ENCODE measurements around the gene SOBP. TPM values are rescaled to one million over a fixed set of nuclear protein-coding genes. Genes with fewer than 3 reads are reported as not detected.

The SOBP gene
- total RNA-seq, 2 experiments from 2014 or later = 0.70 to 2.0 TPM

DNA sequence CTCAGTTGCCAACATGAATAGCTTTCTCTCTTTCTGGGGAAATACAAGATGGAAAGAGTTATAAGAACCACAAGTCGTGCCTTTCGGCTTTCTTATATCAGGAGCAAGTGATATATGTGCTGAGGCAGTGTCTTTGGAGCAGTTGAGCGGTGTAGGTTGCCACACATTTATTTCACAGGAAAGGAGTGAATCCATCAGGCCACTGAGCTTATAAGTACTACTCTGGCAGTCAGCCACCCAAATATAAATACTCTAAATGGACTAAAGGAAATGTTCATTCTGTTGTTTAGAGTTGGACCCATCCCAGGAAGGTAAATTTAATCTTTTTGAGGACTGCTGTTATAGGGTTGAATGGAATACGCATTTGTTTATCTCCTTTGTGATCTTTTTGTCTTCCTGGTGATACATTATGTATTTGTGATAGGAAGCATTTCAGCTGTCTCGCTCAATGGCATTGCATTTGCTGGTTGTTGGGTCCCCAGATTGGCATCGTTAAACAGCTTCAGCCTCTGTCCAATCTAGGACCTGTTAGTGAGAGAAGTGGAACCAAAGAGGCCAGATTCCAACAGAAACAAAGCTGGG lies 139.7 kb downstream of the SOBP start:
- CTCF ChIA-PET = interaction anchor here (0.7 to 2.8 kb wide), 3 partner anchors 10 to 1458 kb away, joined by 3 to 10 read pairs (median 3); no protein-coding TSS in a partner anchor
- ATAC-seq = no peak
- Mint-ChIP-seq H3K4me1 (peaks cover 18% of the 10 kb centered on the region), H3K9me3 (ENCODE audit: low read depth) (no peaks in the 10 kb centered on the region), H3K36me3 (peaks cover 3% of the 10 kb centered on the region), H3K4me3 (no peak overlapping the region), H3K27ac (no peak overlapping the region), H3K27me3 (peaks cover 39% of the 10 kb centered on the region)
- DNase-seq = no peak

GRCh38 chr6:107630348-107630977 lies 140.5 kb downstream of the SOBP start:
- no peaks in the 10 kb centered on the region for H3K9me3 Mint-ChIP-seq (ENCODE audit: low read depth)
- H3K4me3 Mint-ChIP-seq = no peak overlapping the region
- ATAC-seq (no peak), DNase-seq (no peak)
- H3K36me3 Mint-ChIP-seq = peaks cover 3% of the 10 kb centered on the region
- peaks cover 44% of the 10 kb centered on the region for H3K27me3 Mint-ChIP-seq
- peaks cover 14% of the 10 kb centered on the region for H3K4me1 Mint-ChIP-seq
- CTCF ChIA-PET = no interaction called here
- no peak overlapping the region for H3K27ac Mint-ChIP-seq

DNA sequence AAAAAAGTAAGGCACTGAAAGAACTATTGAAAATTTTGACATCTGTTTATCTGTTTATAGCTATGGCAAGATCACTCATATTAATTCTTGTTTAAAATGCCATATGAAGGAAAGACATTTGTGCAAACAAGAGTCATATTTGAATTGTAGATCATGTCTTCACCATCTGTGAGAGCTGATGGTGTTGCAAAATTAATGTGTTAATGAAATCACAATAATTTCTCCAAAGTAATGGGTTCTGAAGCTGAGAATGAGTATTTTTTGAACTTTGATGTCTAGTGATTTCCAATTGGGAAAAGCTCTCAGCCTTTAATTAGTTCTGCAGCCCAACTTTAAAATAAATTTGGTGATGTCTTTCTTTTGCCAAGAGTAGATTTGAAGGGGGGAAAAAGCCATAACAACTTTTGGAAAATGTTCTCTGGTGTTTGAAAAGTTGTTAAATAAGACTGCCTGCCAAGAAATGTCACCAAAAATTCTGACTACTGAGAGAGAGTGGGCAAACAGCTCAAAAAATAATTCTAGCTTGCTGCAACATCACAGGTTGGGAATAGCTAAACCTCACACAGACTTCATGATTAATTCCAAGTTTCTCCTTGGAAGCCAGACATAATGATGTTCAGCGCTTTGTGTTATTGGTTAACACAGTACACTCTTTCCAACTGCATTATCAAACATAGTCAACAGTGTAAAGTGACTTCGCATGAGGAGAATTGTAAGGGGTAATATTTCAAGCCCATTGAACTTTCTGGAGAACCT lies 142.6 kb downstream of the SOBP start:
- Mint-ChIP-seq H3K4me1 (peaks cover 20% of the 10 kb centered on the region), H3K4me3 (no peak overlapping the region), H3K27ac (no peak overlapping the region), H3K27me3 (peaks cover 64% of the 10 kb centered on the region), H3K36me3 (peaks cover 2% of the 10 kb centered on the region), H3K9me3 (ENCODE audit: low read depth) (no peaks in the 10 kb centered on the region)
- ATAC-seq (no peak), DNase-seq (no peak)
- CTCF ChIA-PET = interaction anchor here (1.0 to 1.6 kb wide), 2 partner anchors 18 to 19 kb away, joined by 3 to 4 read pairs; no protein-coding TSS in a partner anchor

DNA sequence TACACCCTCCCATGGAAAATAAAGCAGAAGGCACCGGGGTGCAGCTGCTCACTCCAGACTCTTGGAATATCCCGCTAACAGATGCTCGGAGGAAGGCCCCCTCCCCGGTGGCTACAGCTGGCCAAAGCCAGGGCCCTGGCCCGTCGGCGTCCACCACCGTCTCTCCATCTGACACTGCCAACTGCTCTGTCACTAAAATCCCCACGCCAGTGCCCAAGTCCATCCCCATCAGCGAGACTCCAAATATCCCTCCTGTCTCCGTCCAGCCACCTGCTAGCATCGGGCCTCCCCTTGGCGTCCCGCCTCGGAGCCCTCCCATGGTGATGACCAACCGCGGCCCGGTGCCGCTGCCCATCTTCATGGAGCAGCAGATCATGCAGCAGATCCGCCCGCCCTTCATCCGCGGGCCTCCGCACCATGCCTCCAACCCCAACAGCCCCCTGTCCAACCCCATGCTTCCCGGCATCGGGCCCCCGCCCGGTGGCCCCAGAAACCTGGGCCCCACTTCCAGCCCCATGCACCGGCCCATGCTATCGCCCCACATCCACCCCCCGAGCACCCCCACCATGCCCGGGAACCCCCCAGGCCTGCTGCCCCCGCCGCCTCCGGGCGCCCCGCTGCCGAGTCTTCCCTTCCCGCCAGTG lies 143.9 kb downstream of the SOBP start:
- peak; percentile 22 for ATAC-seq
- peak overlapping the region; percentile 33 for H3K4me3 Mint-ChIP-seq

GRCh38 chr6:107634324-107635056 lies 144.6 kb downstream of the SOBP start:
- H3K27ac Mint-ChIP-seq = no peak overlapping the region
- H3K4me3 Mint-ChIP-seq = peak overlapping the region; percentile 33
- H3K4me1 Mint-ChIP-seq = peaks cover 25% of the 10 kb centered on the region
- DNase-seq (no peak), ATAC-seq (peak; percentile 67)
- peaks cover 75% of the 10 kb centered on the region for H3K27me3 Mint-ChIP-seq
- peaks cover 2% of the 10 kb centered on the region for H3K36me3 Mint-ChIP-seq
- CTCF ChIA-PET = interaction anchor here (1.7 kb wide), 1 partner anchor 21 kb away, joined by 5 read pairs; no protein-coding TSS in a partner anchor
- H3K9me3 Mint-ChIP-seq (ENCODE audit: low read depth) = no peaks in the 10 kb centered on the region

More for the DNA sequence above, 143.9 kb downstream of the SOBP start:
- peaks cover 25% of the 10 kb centered on the region for H3K4me1 Mint-ChIP-seq
- DNase-seq = no peak
- peaks cover 69% of the 10 kb centered on the region for H3K27me3 Mint-ChIP-seq
- no peaks in the 10 kb centered on the region for H3K9me3 Mint-ChIP-seq (ENCODE audit: low read depth)
- H3K36me3 Mint-ChIP-seq = peaks cover 2% of the 10 kb centered on the region
- no peak overlapping the region for H3K27ac Mint-ChIP-seq
- CTCF ChIA-PET = interaction anchor here (0.9 to 1.6 kb wide), 3 partner anchors 18 to 605 kb away, joined by 3 to 4 read pairs (median 3); no protein-coding TSS in a partner anchor

DNA sequence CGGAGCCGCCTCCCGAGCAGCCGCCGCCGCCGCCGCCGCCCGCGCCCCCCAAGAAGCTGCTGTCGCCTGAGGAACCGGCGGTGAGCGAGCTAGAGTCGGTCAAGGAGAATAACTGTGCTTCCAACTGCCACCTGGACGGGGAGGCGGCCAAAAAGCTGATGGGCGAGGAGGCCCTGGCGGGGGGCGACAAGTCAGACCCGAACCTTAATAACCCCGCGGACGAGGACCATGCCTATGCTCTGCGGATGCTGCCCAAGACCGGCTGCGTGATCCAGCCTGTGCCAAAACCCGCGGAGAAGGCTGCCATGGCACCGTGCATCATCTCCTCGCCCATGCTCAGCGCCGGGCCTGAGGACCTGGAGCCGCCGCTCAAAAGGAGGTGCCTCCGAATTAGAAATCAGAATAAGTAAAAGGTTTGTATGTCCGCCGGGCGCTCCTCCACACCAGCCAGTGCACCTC lies 145.2 kb downstream of the SOBP start:
- Mint-ChIP-seq H3K27me3 (peaks cover 77% of the 10 kb centered on the region), H3K4me3 (no peak overlapping the region), H3K9me3 (ENCODE audit: low read depth) (no peaks in the 10 kb centered on the region), H3K27ac (no peak overlapping the region), H3K4me1 (peaks cover 25% of the 10 kb centered on the region), H3K36me3 (peaks cover 2% of the 10 kb centered on the region)
- no peak for ATAC-seq
- CTCF ChIA-PET = interaction anchor here (1.7 kb wide), 1 partner anchor 21 kb away, joined by 5 read pairs; no protein-coding TSS in a partner anchor
- DNase-seq = no peak

GRCh38 chr6:107636486-107636885 lies 146.6 kb downstream of the SOBP start:
- H3K9me3 Mint-ChIP-seq (ENCODE audit: low read depth) = no peaks in the 10 kb centered on the region
- peaks cover 25% of the 10 kb centered on the region for H3K4me1 Mint-ChIP-seq
- CTCF ChIA-PET = interaction anchor here (1.6 kb wide), 1 partner anchor 20 kb away, joined by 6 read pairs; no protein-coding TSS in a partner anchor
- DNase-seq = no peak
- H3K36me3 Mint-ChIP-seq = peaks cover 2% of the 10 kb centered on the region
- H3K27me3 Mint-ChIP-seq = peaks cover 80% of the 10 kb centered on the region
- no peak overlapping the region for H3K4me3 Mint-ChIP-seq
- no peak for ATAC-seq
- H3K27ac Mint-ChIP-seq = no peak overlapping the region

GRCh38 chr6:107637316-107638315 lies 147.7 kb downstream of the SOBP start:
- peaks cover 2% of the 10 kb centered on the region for H3K36me3 Mint-ChIP-seq
- DNase-seq (no peak), ATAC-seq (no peak)
- peaks cover 25% of the 10 kb centered on the region for H3K4me1 Mint-ChIP-seq
- H3K9me3 Mint-ChIP-seq (ENCODE audit: low read depth) = no peaks in the 10 kb centered on the region
- H3K27me3 Mint-ChIP-seq = peaks cover 79% of the 10 kb centered on the region
- H3K27ac Mint-ChIP-seq = no peak overlapping the region
- no peak overlapping the region for H3K4me3 Mint-ChIP-seq
- CTCF ChIA-PET = interaction anchor here (1.3 to 1.6 kb wide), 2 partner anchors 19 to 32 kb away, joined by 3 to 6 read pairs; no protein-coding TSS in a partner anchor

GRCh38 chr6:107638493-107638892 lies 148.6 kb downstream of the SOBP start:
- Mint-ChIP-seq H3K27ac (no peak overlapping the region), H3K4me3 (no peak overlapping the region), H3K27me3 (peaks cover 74% of the 10 kb centered on the region), H3K36me3 (peaks cover 2% of the 10 kb centered on the region), H3K4me1 (peaks cover 25% of the 10 kb centered on the region), H3K9me3 (ENCODE audit: low read depth) (no peaks in the 10 kb centered on the region)
- CTCF ChIA-PET = interaction anchor here (1.3 kb wide), 1 partner anchor 31 kb away, joined by 3 read pairs; no protein-coding TSS in a partner anchor
- DNase-seq (no peak), ATAC-seq (no peak)

- Mint-ChIP-seq H3K9me3 (ENCODE audit: low read depth) (no peaks in the 10 kb centered on the region), H3K4me1 (peaks cover 21% of the 10 kb centered on the region), H3K27ac (no peak overlapping the region), H3K4me3 (no peak overlapping the region), H3K36me3 (no peaks in the 10 kb centered on the region), H3K27me3 (peaks cover 69% of the 10 kb centered on the region)
- DNase-seq = no peak
- CTCF ChIA-PET = interaction anchor here (0.8 kb wide), 1 partner anchor 148 kb away, joined by 3 read pairs; no protein-coding TSS in a partner anchor
- ATAC-seq = no peak
These were observed 149.6 kb downstream of the SOBP start for GRCh38 chr6:107639511-107639910.

DNA sequence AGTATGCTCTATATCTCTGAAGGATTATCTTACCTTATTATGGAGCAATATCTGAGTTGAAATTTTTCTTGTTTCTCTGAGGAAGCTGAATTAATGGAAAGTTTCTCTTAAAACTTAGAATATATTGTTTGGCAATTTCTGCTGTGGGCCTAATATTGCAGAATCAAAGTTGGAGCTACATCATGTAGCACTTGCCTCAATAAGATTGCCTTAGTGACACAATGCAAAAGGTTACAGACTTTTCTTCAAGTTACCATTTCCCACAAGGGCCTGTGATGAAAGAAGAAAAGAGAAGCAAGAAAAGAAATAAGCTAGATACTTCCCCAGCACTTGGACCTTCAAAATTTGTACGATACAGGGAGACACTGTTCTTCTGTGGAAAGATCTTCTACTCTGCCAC lies 151.2 kb downstream of the SOBP start:
- no peaks in the 10 kb centered on the region for H3K36me3 Mint-ChIP-seq
- CTCF ChIA-PET = interaction anchor here (0.6 to 1.2 kb wide), 3 partner anchors 12 to 23 kb away, joined by 3 read pairs; no protein-coding TSS in a partner anchor
- H3K9me3 Mint-ChIP-seq (ENCODE audit: low read depth) = no peaks in the 10 kb centered on the region
- H3K27me3 Mint-ChIP-seq = peaks cover 64% of the 10 kb centered on the region
- DNase-seq (no peak), ATAC-seq (no peak)
- no peak overlapping the region for H3K4me3 Mint-ChIP-seq
- peaks cover 17% of the 10 kb centered on the region for H3K4me1 Mint-ChIP-seq
- no peak overlapping the region for H3K27ac Mint-ChIP-seq
